Stomach (tissue), 9 donors: ENCODE measurements around the gene MGAT4A. TPM values are rescaled to one million over a fixed set of nuclear protein-coding genes. Genes with fewer than 3 reads are reported as not detected.

ENCODE experiments used
- DNase-seq, 2 donors: peaks; one replicate each; pipeline versions ENCODE4 v3.0.0 to v3.0.0-alpha.2; 2013 to 2019
- H3K27ac ChIP-seq, 5 donors: fragments of 200-600 bp in 4 of 5; sonication (generic) in 4 of 5; one replicate each; pipeline ENCODE4 v1.5.1; 2013 to 2019; ENCODE audit warnings: mild to moderate bottlenecking in 1 of 5, moderate library complexity in 1 of 5
- H3K27me3 ChIP-seq, 3 donors: fragments of 200-600 bp; sonication (generic); one replicate each; pipeline ENCODE4 v1.5.1; 2017 to 2019; ENCODE audit warnings: mixed run types in 1 of 3
- H3K36me3 ChIP-seq, 4 donors: fragments of 200-600 bp; sonication (generic); 1 replicate in 3 of 4; 2 replicates in 1 of 4; pipeline ENCODE4 v1.5.1; 2016 to 2019
- H3K4me1 ChIP-seq, 4 donors: fragments of 200-600 bp; sonication (generic); one replicate each; pipeline ENCODE4 v1.5.1; 2016 to 2019
- H3K4me3 ChIP-seq, 4 donors: fragments of 200-600 bp; sonication (generic) in 3 of 4; one replicate each; pipeline ENCODE4 v1.5.1; 2016 to 2019; ENCODE audit warnings: mild to moderate bottlenecking in 1 of 4
- H3K9me3 ChIP-seq, 4 donors: fragments of 200-600 bp; sonication (generic); one replicate each; pipeline ENCODE4 v1.5.1; 2016 to 2019
- EP300 ChIP-seq: sonication (generic); formaldehyde crosslinking; IDR thresholded peaks from one replicate; pipeline ENCODE4 v1.6.1; 2017; ENCODE audit warnings: antibody characterized with exemption
- POLR2A ChIP-seq, 4 donors: fragments of 450-650 bp; IDR thresholded peaks; one replicate each; pipeline ENCODE4 v1.6.1; 2016; ENCODE audit warnings: antibody characterized with exemption in 4 of 4, control low read depth in 2 of 4, mild to moderate bottlenecking in 1 of 4, moderate library complexity in 1 of 4
- POLR2AphosphoS5 ChIP-seq, 3 donors: sonication (generic); formaldehyde crosslinking; IDR thresholded peaks; one replicate each; pipeline ENCODE4 v1.6.1; 2016; ENCODE audit warnings: antibody characterized with exemption in 3 of 3
- WGBS, 5 donors: extraction: QIAGEN DNeasy Blood & Tissue Kit in 3 of 5; methylation state at CpG; one replicate each; pipeline versions ENCODE4 v1.1.5 to v1.1.7; 2013 to 2018; 5-methylcytosine and 5-hydroxymethylcytosine counted together
- intact Hi-C: fragments of 100-400 bp; cut with DNase I; formaldehyde crosslinking; loops from one replicate; pipeline ENCODE4 v1.15.1; 2023; ENCODE audit warnings: low total_unique reads
- polyA plus RNA-seq, 3 donors: library from polyadenylated mRNA; stranded (reverse); fragments of 200-250 nt; gene quantifications; one replicate each; pipeline ENCODE4 v1.2.3, GENCODE V29; 2013
- total RNA-seq, 5 donors: library from RNA; depleted of rRNA; stranded (reverse); fragments of >200 nt; gene quantifications; one replicate each; pipeline versions ENCODE4 v1.1.0 to v1.2.3, GENCODE V29; 2014 to 2016
- TF ChIP-seq, protein P1 (sequence below), 7 experiments: fragments of 450-650 bp in 4 of 7; fragments of 200-600 bp in 3 of 7; sonication (generic) in 3 of 7; IDR thresholded peaks; one replicate each; pipeline ENCODE4 v1.5.1; 2016 to 2019; ENCODE audit warnings: antibody characterized with exemption in 7 of 7, control low read depth in 2 of 7, mild to moderate bottlenecking in 1 of 7
- donor health status: healthy with polysubstance abuse.
- donor health status: Bipolar disorder and iron deficiency.
- donor health status: healthy.

The MGAT4A gene
- total and polyA plus RNA-seq, 8 donors = 4.8 to 81.1 (median 11.8) TPM

DNA sequence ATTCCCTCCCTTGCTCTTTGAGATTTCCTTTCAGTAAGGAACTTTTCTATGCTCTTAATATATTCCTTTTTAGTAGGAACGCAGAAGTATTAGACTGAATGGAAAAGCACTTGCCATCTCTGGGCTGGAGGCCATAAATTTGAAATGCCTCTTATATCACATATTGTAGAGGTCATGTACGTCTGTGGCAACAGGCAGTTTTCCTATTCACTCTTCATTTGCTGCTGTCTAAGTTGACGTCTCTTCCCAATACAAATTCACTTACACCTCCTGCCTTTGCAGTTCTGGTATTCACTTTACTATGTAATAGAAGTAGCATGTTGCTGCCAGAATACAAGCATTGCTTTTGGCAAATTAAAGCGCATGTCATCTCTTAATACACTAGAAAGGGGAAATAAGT is 34.7 kb downstream of the MGAT4A start:
- no peaks in the 10 kb centered on the region for H3K27me3 ChIP-seq
- H3K36me3 ChIP-seq = no peaks in the 10 kb centered on the region
- peaks cover 14 to 78% (median 59%) of the 10 kb centered on the region in 4 donors for H3K4me1 ChIP-seq

DNA sequence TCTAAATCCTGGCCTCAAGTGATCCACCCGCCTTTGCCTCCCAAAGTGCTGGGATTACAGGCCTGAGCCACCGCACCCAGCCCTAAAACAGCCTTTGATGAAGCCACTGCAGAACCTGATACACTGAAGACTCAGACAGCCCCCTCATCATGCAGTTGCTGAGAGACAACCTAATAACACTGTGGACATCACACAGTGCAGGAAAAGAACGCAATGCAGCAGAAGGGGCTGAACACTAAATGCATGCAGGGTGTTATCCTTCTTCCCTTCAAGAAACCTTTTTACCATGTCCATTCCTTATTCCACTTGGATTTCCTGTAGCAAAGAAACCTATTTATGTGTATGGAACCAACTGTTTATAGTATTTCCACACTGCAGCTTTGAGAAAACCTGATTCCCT is 35.7 kb downstream of the MGAT4A start:
- TF ChIP-seq, protein P1, sequence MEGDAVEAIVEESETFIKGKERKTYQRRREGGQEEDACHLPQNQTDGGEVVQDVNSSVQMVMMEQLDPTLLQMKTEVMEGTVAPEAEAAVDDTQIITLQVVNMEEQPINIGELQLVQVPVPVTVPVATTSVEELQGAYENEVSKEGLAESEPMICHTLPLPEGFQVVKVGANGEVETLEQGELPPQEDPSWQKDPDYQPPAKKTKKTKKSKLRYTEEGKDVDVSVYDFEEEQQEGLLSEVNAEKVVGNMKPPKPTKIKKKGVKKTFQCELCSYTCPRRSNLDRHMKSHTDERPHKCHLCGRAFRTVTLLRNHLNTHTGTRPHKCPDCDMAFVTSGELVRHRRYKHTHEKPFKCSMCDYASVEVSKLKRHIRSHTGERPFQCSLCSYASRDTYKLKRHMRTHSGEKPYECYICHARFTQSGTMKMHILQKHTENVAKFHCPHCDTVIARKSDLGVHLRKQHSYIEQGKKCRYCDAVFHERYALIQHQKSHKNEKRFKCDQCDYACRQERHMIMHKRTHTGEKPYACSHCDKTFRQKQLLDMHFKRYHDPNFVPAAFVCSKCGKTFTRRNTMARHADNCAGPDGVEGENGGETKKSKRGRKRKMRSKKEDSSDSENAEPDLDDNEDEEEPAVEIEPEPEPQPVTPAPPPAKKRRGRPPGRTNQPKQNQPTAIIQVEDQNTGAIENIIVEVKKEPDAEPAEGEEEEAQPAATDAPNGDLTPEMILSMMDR (IDR thresholded peaks at IDR 0.05) = no peak
- TF ChIP-seq EP300 (no peak), POLR2AphosphoS5 (IDR thresholded peaks at IDR 0.05) (no peak), POLR2A (IDR thresholded peaks at IDR 0.05) (no peak)
- WGBS, 5 donors = 81 to 93% (median 88%) methylated on average over 3 of the region's 3 CpGs

More for the DNA sequence above, 34.7 kb downstream of the MGAT4A start:
- Histone ChIP-seq H3K4me3 (no peak overlapping the region), H3K27ac (no peak overlapping the region), H3K9me3 (no peaks in the 10 kb centered on the region)
- WGBS, 5 donors = 67 to 76% (median 71%) methylated on average over 4 of the region's 4 CpGs
- intact Hi-C loops = no loop called here
- DNase-seq = no peak
- no peak for TF ChIP-seq EP300
- TF ChIP-seq POLR2AphosphoS5 (IDR thresholded peaks at IDR 0.05) = no peak
- TF ChIP-seq POLR2A (IDR thresholded peaks at IDR 0.05) = no peak
- TF ChIP-seq, protein P1 (IDR thresholded peaks at IDR 0.05) = no peak

DNA sequence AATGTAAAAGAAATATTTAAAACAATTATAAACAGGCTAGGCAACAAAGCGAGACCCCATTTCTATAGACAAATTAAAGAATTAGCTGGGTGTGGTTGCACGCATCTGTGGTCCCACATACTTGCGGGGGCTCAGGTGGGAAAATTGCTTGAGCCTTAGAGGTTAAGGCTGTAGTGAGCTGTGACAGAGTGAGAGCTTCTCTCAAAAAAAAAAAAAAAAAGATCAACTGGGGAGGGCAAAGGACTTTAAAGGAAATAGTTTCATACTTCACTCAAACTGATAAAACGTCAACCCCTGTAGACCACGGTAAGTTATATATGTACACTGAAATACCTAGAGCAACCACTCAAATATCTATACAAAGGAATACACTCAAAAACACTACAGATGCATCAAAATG is 37.5 kb downstream of the MGAT4A start:
- Histone ChIP-seq H3K4me3 (no peak overlapping the region), H3K27me3 (no peaks in the 10 kb centered on the region), H3K9me3 (no peaks in the 10 kb centered on the region), H3K27ac (no peak overlapping the region), H3K4me1 (peaks cover 6 to 55% (median 40%) of the 10 kb centered on the region in 4 donors), H3K36me3 (no peaks in the 10 kb centered on the region)
- no peak for TF ChIP-seq POLR2A (IDR thresholded peaks at IDR 0.05)
- no peak for TF ChIP-seq EP300
- TF ChIP-seq, protein P1 (IDR thresholded peaks at IDR 0.05) = no peak
- TF ChIP-seq POLR2AphosphoS5 (IDR thresholded peaks at IDR 0.05) = no peak
- WGBS, 5 donors = 81 to 88% (median 86%) methylated on average over 5 of the region's 5 CpGs
- intact Hi-C loops = no loop called here
- DNase-seq = no peak

More for the DNA sequence above, 35.7 kb downstream of the MGAT4A start:
- Histone ChIP-seq H3K4me3 (no peak overlapping the region), H3K27ac (no peak overlapping the region), H3K4me1 (peaks cover 7 to 73% (median 57%) of the 10 kb centered on the region in 4 donors), H3K36me3 (no peaks in the 10 kb centered on the region), H3K9me3 (no peaks in the 10 kb centered on the region), H3K27me3 (no peaks in the 10 kb centered on the region)
- intact Hi-C loops = no loop called here
- DNase-seq = no peak

DNA sequence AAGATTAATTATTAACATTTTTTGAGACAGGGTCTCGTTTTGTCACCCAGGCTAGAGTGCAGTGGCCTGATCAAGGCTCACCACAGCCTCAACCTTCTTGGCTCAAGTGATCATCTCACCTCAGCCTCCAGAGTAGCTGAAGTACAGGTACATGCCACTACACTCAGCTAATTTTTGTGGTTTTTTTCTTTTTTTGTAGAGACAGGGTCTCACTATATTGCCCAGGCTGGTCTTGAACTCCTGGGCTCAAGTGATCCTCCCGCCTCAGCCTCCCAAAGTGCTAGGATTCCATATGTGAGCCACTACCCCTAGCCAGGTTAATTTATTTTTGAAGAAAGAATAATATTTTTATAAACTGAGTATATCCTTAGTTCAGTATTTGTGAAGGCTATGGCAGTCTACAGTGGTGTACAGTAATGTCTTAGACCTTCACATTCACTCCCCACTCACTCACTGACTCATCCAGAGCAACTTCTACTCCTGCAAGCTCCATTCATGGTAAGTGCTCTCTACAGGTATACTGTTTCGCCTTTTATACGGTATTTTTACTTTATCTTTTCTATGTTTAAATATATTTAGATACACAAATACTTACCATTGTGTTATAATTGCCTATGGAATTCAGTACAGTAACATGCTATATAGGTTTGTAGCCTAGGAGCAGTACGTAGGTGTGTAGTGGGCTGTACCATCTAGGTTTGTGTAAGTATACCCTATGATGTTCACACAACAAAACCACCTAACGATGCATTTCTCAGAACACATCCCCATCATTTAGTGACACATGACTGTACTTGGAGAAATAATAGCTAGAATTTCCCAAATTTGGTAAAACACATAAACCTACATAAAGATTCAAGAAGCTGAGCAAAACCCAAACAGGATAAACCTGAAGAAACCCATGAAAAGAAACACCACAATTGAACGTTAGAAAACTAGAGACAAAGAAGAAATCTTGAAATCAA is 38.6 kb downstream of the MGAT4A start:
- intact Hi-C loops = no loop called here
- Histone ChIP-seq H3K36me3 (no peaks in the 10 kb centered on the region), H3K4me3 (no peak overlapping the region), H3K27ac (no peak overlapping the region), H3K27me3 (no peaks in the 10 kb centered on the region), H3K9me3 (no peaks in the 10 kb centered on the region), H3K4me1 (peaks cover 0 to 44% (median 30%) of the 10 kb centered on the region in 4 donors)
- DNase-seq = no peak
- TF ChIP-seq POLR2AphosphoS5 (IDR thresholded peaks at IDR 0.05) (no peak), POLR2A (IDR thresholded peaks at IDR 0.05) (no peak), EP300 (no peak)
- TF ChIP-seq, protein P1 (IDR thresholded peaks at IDR 0.05) = no peak
- WGBS, 5 donors = 84 to 88% (median 85%) methylated on average over 7 of the region's 7 CpGs
